Panc1 (cell line): ENCODE results near the gene ZBBX. TPM values are rescaled to one million over a fixed set of nuclear protein-coding genes. Genes with fewer than 3 reads are reported as not detected.

ENCODE experiments used
- ATAC-seq: fragments of 200-7000 bp; cut with Tn5 transposase; 2 replicates; pipeline ENCODE4 v1.9.1; 2020; ENCODE audit warnings: mild to moderate bottlenecking, moderate library complexity
- BruUV-seq: library from RNA; stranded (reverse); fragments of 400-500 nt; replicated peaks from 2 replicates; lab custom pipeline; 2021; lab: Mats Ljungman, UMichigan
- CTCF ChIA-PET: fragments of 300-600 bp; sonication (Branson Sonifier 250); formaldehyde crosslinking; loops from one replicate; lab custom pipeline; 2022; ENCODE audit warnings: antibody characterized with exemption; lab: Charles Lee
- POLR2A ChIA-PET: fragments of 300-600 bp; sonication (Branson Sonifier 250); formaldehyde crosslinking; loops from one replicate; lab custom pipeline; 2022; ENCODE audit warnings: antibody characterized with exemption; lab: Charles Lee
- DNase-seq: peaks from one replicate; pipeline ENCODE4 v3.0.0-alpha.2; 2010; ENCODE audit warnings: low read depth, low spot score
- H3K27ac ChIP-seq: 2 replicates; pipeline ENCODE4 v1.5.1; 2011; ENCODE audit warnings: mild to moderate bottlenecking, low read length, inconsistent platforms
- H3K27me3 ChIP-seq: fragments of 200-500 bp; sonication (Bioruptor generic); 2 replicates; pipeline ENCODE4 v1.6.0; 2014; ENCODE audit warnings: low read length, inconsistent platforms; ENCODE audit not compliant: control insufficient read depth, insufficient read depth
- H3K36me3 ChIP-seq: fragments of 200-500 bp; sonication (Bioruptor generic); 2 replicates; pipeline ENCODE4 v1.5.1; 2014; ENCODE audit warnings: inconsistent platforms, mild to moderate bottlenecking, low read length, moderate library complexity; ENCODE audit not compliant: control insufficient read depth, insufficient read depth
- H3K4me1 ChIP-seq: 2 replicates; pipeline ENCODE4 v1.5.1; 2011; ENCODE audit warnings: inconsistent platforms, mild to moderate bottlenecking, low read length, moderate library complexity; ENCODE audit not compliant: control insufficient read depth, insufficient read depth
- H3K4me3 ChIP-seq, 2 experiments: 2 replicates each; pipeline ENCODE4 v1.5.1; 2011 to 2012; ENCODE audit warnings: low read depth in 2 of 2, low read length in 2 of 2, mild to moderate bottlenecking in 2 of 2, inconsistent platforms in 1 of 2, moderate library complexity in 1 of 2
- H3K9me3 ChIP-seq: fragments of 200-500 bp; sonication (Bioruptor generic); 2 replicates; pipeline ENCODE4 v1.5.1; 2014; ENCODE audit warnings: low read depth, mild to moderate bottlenecking, inconsistent platforms, low read length, moderate library complexity; ENCODE audit not compliant: control insufficient read depth, insufficient read depth
- POLR2AphosphoS5 ChIP-seq: IDR thresholded peaks from 2 replicates; pipeline ENCODE4 v1.6.1; 2012; ENCODE audit warnings: mild to moderate bottlenecking, low read depth, low read length, moderate library complexity
- SIN3A ChIP-seq: IDR thresholded peaks from 2 replicates; pipeline ENCODE4 v1.6.1; 2012; ENCODE audit warnings: low read depth, mild to moderate bottlenecking, low read length, moderate library complexity, borderline replicate concordance; ENCODE audit not compliant: insufficient read depth
- TCF7L2 ChIP-seq: IDR thresholded peaks from 2 replicates; pipeline ENCODE4 v1.6.1; 2011; ENCODE audit warnings: mild to moderate bottlenecking, low read depth, low read length, inconsistent platforms
- in situ Hi-C: cut with HindIII; loops from 2 replicates; pipeline ENCODE4 v1.10.0; 2016; ENCODE audit warnings: low sequenced_read_pairs, low pct_unique_long_range_greater_than_20kb
- intact Hi-C: fragments of 100-400 bp; cut with micrococcal nuclease; formaldehyde crosslinking; loops from one replicate; pipeline ENCODE4 v1.10.0; 2022; ENCODE audit not compliant: unreplicated experiment
- total RNA-seq: library from RNA; stranded (reverse); gene quantifications from one replicate; pipeline ENCODE4 v1.2.1, GENCODE V29; 2021; ENCODE audit not compliant: unreplicated experiment
- TF ChIP-seq, protein P1 (sequence below): fragments of 450-650 bp; IDR thresholded peaks from 2 replicates; pipeline ENCODE4 v1.5.1; 2017; ENCODE audit warnings: mild to moderate bottlenecking
- TF ChIP-seq, protein P2 (sequence below), 2 experiments: IDR thresholded peaks; 2 replicates each; pipeline ENCODE4 v1.6.1; 2011 to 2012; ENCODE audit warnings: low read depth in 2 of 2, control low read depth in 1 of 2, low read length in 1 of 2, mild to moderate bottlenecking in 1 of 2, moderate library complexity in 1 of 2; ENCODE audit not compliant: insufficient read depth in 1 of 2

Gene ZBBX
- total RNA-seq, 1 experiment from 2014 or later: not detected

DNA sequence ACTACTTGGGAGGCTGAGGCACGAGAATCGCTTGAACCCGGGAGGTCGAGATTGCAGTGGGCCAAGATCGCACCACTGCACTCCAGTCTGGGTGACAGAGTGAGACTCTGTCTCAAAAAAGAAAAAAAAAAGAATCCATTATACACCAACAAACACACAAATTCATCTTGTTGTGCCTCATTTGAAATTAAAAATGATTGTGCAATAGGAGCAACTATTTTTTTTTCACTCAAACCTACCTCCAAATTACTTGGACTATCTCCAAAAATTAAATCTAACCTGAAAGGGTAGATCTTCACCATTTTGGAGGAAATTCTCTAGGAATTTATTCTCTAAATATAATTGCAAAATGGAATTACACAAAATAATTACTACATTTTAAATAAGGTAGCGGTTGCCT lies 4.6 kb downstream of the ZBBX start:
- DNase-seq (no peak), ATAC-seq (no peak)
- ChIA-PET POLR2A (no interaction called here), CTCF (no interaction called here)
- Histone ChIP-seq H3K27me3 (no peaks in the 10 kb centered on the region), H3K4me1 (no peaks in the 10 kb centered on the region), H3K27ac (no peak overlapping the region), H3K36me3 (no peaks in the 10 kb centered on the region), H3K9me3 (no peaks in the 10 kb centered on the region), H3K4me3 (no peak overlapping the region)
- intact Hi-C loops (no loop called here), in situ Hi-C loops (no loop called here)
- BruUV-seq: no TSS peak
- TF ChIP-seq TCF7L2 (no peak), SIN3A (no peak), POLR2AphosphoS5 (no peak)
- TF ChIP-seq, protein P1, sequence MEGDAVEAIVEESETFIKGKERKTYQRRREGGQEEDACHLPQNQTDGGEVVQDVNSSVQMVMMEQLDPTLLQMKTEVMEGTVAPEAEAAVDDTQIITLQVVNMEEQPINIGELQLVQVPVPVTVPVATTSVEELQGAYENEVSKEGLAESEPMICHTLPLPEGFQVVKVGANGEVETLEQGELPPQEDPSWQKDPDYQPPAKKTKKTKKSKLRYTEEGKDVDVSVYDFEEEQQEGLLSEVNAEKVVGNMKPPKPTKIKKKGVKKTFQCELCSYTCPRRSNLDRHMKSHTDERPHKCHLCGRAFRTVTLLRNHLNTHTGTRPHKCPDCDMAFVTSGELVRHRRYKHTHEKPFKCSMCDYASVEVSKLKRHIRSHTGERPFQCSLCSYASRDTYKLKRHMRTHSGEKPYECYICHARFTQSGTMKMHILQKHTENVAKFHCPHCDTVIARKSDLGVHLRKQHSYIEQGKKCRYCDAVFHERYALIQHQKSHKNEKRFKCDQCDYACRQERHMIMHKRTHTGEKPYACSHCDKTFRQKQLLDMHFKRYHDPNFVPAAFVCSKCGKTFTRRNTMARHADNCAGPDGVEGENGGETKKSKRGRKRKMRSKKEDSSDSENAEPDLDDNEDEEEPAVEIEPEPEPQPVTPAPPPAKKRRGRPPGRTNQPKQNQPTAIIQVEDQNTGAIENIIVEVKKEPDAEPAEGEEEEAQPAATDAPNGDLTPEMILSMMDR: no peak
- TF ChIP-seq, protein P2, sequence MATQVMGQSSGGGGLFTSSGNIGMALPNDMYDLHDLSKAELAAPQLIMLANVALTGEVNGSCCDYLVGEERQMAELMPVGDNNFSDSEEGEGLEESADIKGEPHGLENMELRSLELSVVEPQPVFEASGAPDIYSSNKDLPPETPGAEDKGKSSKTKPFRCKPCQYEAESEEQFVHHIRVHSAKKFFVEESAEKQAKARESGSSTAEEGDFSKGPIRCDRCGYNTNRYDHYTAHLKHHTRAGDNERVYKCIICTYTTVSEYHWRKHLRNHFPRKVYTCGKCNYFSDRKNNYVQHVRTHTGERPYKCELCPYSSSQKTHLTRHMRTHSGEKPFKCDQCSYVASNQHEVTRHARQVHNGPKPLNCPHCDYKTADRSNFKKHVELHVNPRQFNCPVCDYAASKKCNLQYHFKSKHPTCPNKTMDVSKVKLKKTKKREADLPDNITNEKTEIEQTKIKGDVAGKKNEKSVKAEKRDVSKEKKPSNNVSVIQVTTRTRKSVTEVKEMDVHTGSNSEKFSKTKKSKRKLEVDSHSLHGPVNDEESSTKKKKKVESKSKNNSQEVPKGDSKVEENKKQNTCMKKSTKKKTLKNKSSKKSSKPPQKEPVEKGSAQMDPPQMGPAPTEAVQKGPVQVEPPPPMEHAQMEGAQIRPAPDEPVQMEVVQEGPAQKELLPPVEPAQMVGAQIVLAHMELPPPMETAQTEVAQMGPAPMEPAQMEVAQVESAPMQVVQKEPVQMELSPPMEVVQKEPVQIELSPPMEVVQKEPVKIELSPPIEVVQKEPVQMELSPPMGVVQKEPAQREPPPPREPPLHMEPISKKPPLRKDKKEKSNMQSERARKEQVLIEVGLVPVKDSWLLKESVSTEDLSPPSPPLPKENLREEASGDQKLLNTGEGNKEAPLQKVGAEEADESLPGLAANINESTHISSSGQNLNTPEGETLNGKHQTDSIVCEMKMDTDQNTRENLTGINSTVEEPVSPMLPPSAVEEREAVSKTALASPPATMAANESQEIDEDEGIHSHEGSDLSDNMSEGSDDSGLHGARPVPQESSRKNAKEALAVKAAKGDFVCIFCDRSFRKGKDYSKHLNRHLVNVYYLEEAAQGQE (IDR thresholded peaks at IDR 0.05; ENCODE audit: insufficient read depth in 1 of 2, low read depth in 2 of 2, low read length in 1 of 2): no peak

DNA sequence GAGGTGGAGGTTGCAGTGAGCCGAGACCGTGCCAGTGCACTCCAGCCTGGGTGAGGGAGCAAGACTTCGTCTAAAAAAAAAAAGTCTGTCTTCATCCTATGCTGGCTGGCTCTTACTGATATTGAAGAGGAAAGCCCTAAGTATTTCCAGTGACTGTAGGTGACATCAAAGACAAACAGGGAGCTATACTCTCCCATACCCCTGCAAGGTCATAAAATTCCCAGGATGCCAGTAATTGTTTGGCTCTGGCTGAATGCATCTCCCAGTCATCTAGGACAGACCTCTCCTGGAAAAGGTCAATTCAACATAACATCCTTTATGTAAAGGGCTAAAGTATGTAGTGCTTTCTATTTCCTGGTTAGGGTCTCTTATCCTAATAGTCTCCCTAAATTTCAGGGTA lies 8.0 kb downstream of the ZBBX start:
- no peaks in the 10 kb centered on the region for H3K4me1 ChIP-seq
- CTCF ChIA-PET: interaction anchor here (0.7 kb wide), 1 partner anchor 9 kb away, joined by 4 read pairs; no protein-coding TSS in a partner anchor
- in situ Hi-C loops (no loop called here), intact Hi-C loops (no loop called here)
- BruUV-seq: no TSS peak
- TF ChIP-seq, protein P1: no peak
- TF ChIP-seq, protein P2 (IDR thresholded peaks at IDR 0.05; ENCODE audit: insufficient read depth in 1 of 2, low read depth in 2 of 2, low read length in 1 of 2): no peak
- no peak for TF ChIP-seq TCF7L2
- no peak for TF ChIP-seq SIN3A
- no peak for TF ChIP-seq POLR2AphosphoS5
- no peaks in the 10 kb centered on the region for H3K27me3 ChIP-seq
- no peak overlapping the region for H3K27ac ChIP-seq
- POLR2A ChIA-PET: no interaction called here
- DNase-seq (no peak), ATAC-seq (no peak)
- H3K9me3 ChIP-seq: no peaks in the 10 kb centered on the region
- H3K4me3 ChIP-seq: no peak overlapping the region
- no peaks in the 10 kb centered on the region for H3K36me3 ChIP-seq
